NT2/D1 (cell line): ENCODE data around the gene CCN2.
A peak's percentile ranks its signal among the peaks of the same experiment; 100 is the strongest.
"Not testable (repeated sequence)": the region's sequence is repeated elsewhere in the genome, so short reads cannot be mapped to it uniquely, and the experiment has no call there.

Source experiments
- DNase-seq: peaks from one replicate; pipeline ENCODE4 v3.0.0-alpha.2; 2011; ENCODE audit warnings: low read depth, low spot score
- H3K27me3 ChIP-seq: 2 replicates; pipeline ENCODE4 v1.6.0; 2011; ENCODE audit warnings: mild to moderate bottlenecking; ENCODE audit not compliant: insufficient read length, insufficient read depth
- H3K36me3 ChIP-seq: 2 replicates; pipeline ENCODE4 v1.6.1; 2011; ENCODE audit warnings: mild to moderate bottlenecking, low read length, mixed read lengths; ENCODE audit not compliant: insufficient read depth, insufficient read length
- H3K4me1 ChIP-seq: 2 replicates; pipeline ENCODE4 v1.5.1; 2011; ENCODE audit not compliant: insufficient read depth, insufficient read length
- H3K4me3 ChIP-seq: 2 replicates; pipeline ENCODE4 v1.5.1; 2011; ENCODE audit warnings: low read depth; ENCODE audit not compliant: insufficient read length
- H3K9ac ChIP-seq: 2 replicates; pipeline ENCODE4 v1.6.0; 2011; ENCODE audit warnings: low read depth; ENCODE audit not compliant: insufficient read length
- H3K9me3 ChIP-seq: 2 replicates; pipeline ENCODE4 v1.5.1; 2011; ENCODE audit warnings: mild to moderate bottlenecking, low read length; ENCODE audit not compliant: insufficient read depth
- SUZ12 ChIP-seq: IDR thresholded peaks from 2 replicates; pipeline ENCODE4 v1.6.1; 2011; ENCODE audit not compliant: insufficient read length, insufficient read depth; ENCODE audit errors: extremely low read depth
- YY1 ChIP-seq: IDR thresholded peaks from 2 replicates; pipeline ENCODE4 v1.6.1; 2011; ENCODE audit not compliant: insufficient read length, insufficient read depth
- ZNF274 ChIP-seq: IDR thresholded peaks from 2 replicates; pipeline ENCODE4 v1.6.1; 2011; ENCODE audit warnings: mild to moderate bottlenecking, low read depth, low read length

The CCN2 gene

GRCh38 chr6:131910956-131911355, 40.2 kb downstream of the CCN2 start:
- no peak overlapping the region for H3K9ac ChIP-seq
- H3K36me3 ChIP-seq: peaks cover 41% of the 10 kb centered on the region
- peaks cover 24% of the 10 kb centered on the region; the same call in 1 of the 2 replicates for H3K9me3 ChIP-seq
- H3K4me1 ChIP-seq: no peaks in the 10 kb centered on the region
- no peak for DNase-seq
- no peaks in the 10 kb centered on the region for H3K27me3 ChIP-seq
- H3K4me3 ChIP-seq: no peak overlapping the region
- TF ChIP-seq ZNF274 (no peak), SUZ12 (no peak), YY1 (no peak)

GRCh38 chr6:131910219-131910589, 41.0 kb downstream of the CCN2 start:
- H3K36me3 ChIP-seq: peaks cover 37% of the 10 kb centered on the region
- TF ChIP-seq ZNF274: no peak
- no peak for TF ChIP-seq SUZ12
- no peak for TF ChIP-seq YY1
- H3K4me3 ChIP-seq: no peak overlapping the region

GRCh38 chr6:131909408-131910218, 41.6 kb downstream of the CCN2 start:
- H3K4me1 ChIP-seq: no peaks in the 10 kb centered on the region
- peaks cover 33% of the 10 kb centered on the region for H3K36me3 ChIP-seq
- peak; percentile 50 for DNase-seq
- H3K9me3 ChIP-seq: peaks cover 14% of the 10 kb centered on the region; the same call in 1 of the 2 replicates
- no peaks in the 10 kb centered on the region for H3K27me3 ChIP-seq
- TF ChIP-seq YY1 (no peak), ZNF274 (no peak), SUZ12 (no peak)
- H3K4me3 ChIP-seq: no peak overlapping the region
- H3K9ac ChIP-seq: no peak overlapping the region

More at GRCh38 chr6:131910219-131910589, 41.0 kb downstream of the CCN2 start:
- Histone ChIP-seq H3K4me1 (no peaks in the 10 kb centered on the region), H3K9ac (no peak overlapping the region), H3K27me3 (no peaks in the 10 kb centered on the region), H3K9me3 (peaks cover 17% of the 10 kb centered on the region; the same call in 1 of the 2 replicates)
- no peak for DNase-seq

- H3K4me1 ChIP-seq, DNase-seq, H3K4me3 ChIP-seq, H3K9ac ChIP-seq, H3K27me3 ChIP-seq: not testable (repeated sequence)
- Histone ChIP-seq H3K36me3 (peaks cover 29% of the 10 kb centered on the region), H3K9me3 (peaks cover 13% of the 10 kb centered on the region; the same call in 1 of the 2 replicates)
These were observed 42.4 kb downstream of the CCN2 start for GRCh38 chr6:131908787-131909186.

- DNase-seq, H3K27me3 ChIP-seq, H3K9ac ChIP-seq, H3K4me1 ChIP-seq: not testable (repeated sequence)
- H3K9me3 ChIP-seq: peaks cover 25% of the 10 kb centered on the region
- peaks cover 11% of the 10 kb centered on the region for H3K36me3 ChIP-seq
- H3K4me3 ChIP-seq: peak overlapping the region; percentile 34
These were observed 47.4 kb downstream of the CCN2 start for GRCh38 chr6:131903734-131904133.

- peaks cover 38% of the 10 kb centered on the region for H3K9me3 ChIP-seq
- not testable (repeated sequence) for H3K27me3 ChIP-seq, H3K36me3 ChIP-seq, H3K9ac ChIP-seq, H3K4me3 ChIP-seq, DNase-seq, H3K4me1 ChIP-seq
- peak; percentile 41 for TF ChIP-seq YY1
These were observed 49.8 kb downstream of the CCN2 start for GRCh38 chr6:131901326-131901873.

- TF ChIP-seq ZNF274 (no peak), YY1 (no peak), SUZ12 (no peak)
- H3K4me1 ChIP-seq: no peaks in the 10 kb centered on the region
- no peak overlapping the region for H3K4me3 ChIP-seq
- H3K36me3 ChIP-seq: no peaks in the 10 kb centered on the region
- H3K27me3 ChIP-seq: no peaks in the 10 kb centered on the region
- H3K9ac ChIP-seq: no peak overlapping the region
- H3K9me3 ChIP-seq: peaks cover 38% of the 10 kb centered on the region
- no peak for DNase-seq
These were observed 50.9 kb downstream of the CCN2 start for GRCh38 chr6:131900231-131900630.

- Histone ChIP-seq H3K4me1 (no peaks in the 10 kb centered on the region), H3K27me3 (no peaks in the 10 kb centered on the region), H3K36me3 (no peaks in the 10 kb centered on the region), H3K9ac (no peak overlapping the region), H3K9me3 (peaks cover 38% of the 10 kb centered on the region), H3K4me3 (no peak overlapping the region)
- DNase-seq: no peak
- TF ChIP-seq ZNF274: no peak
- no peak for TF ChIP-seq SUZ12
- TF ChIP-seq YY1: no peak
These were observed 52.5 kb downstream of the CCN2 start for GRCh38 chr6:131898718-131899117.
